ENCODE results near the gene CELF5.

- no peak for TF ChIP-seq CTCF (IDR thresholded peaks at IDR 0.05)
- no peak for TF ChIP-seq POLR2A (IDR thresholded peaks at IDR 0.05)
These were observed 7.6 kb upstream of the CELF5 start for GRCh38 chr19:3216874-3217273.
